HepG2 (cell line): ENCODE results near the gene GDF7. TPM values are rescaled to one million over a fixed set of nuclear protein-coding genes. Genes with fewer than 3 reads are reported as not detected.

Experiments
- HOXA5 ChIP-seq: sonication (generic); formaldehyde crosslinking; IDR thresholded peaks from 2 replicates; pipeline ENCODE4 v1.4.0; 2020; ENCODE audit warnings: missing genetic modification reagents
- MED8 ChIP-seq: sonication (generic); formaldehyde crosslinking; IDR thresholded peaks from 2 replicates; pipeline ENCODE4 v1.8.1; 2023; ENCODE audit warnings: mild to moderate bottlenecking, missing genetic modification reagents; ENCODE audit not compliant: insufficient replicate concordance
- MLXIP ChIP-seq: sonication (generic); formaldehyde crosslinking; IDR thresholded peaks from 2 replicates; pipeline ENCODE4 v1.9.0; 2021; ENCODE audit warnings: missing genetic modification reagents, borderline replicate concordance
- MTF2 ChIP-seq: sonication (generic); formaldehyde crosslinking; IDR thresholded peaks from 2 replicates; pipeline ENCODE4 v1.5.0; 2020; ENCODE audit warnings: missing genetic modification reagents, borderline replicate concordance
- TFE3 ChIP-seq: IDR thresholded peaks from 2 replicates; pipeline ENCODE4 v1.6.1; 2016
- ZBTB34 ChIP-seq: sonication (generic); formaldehyde crosslinking; IDR thresholded peaks from 2 replicates; pipeline ENCODE4 v1.8.0; 2022; ENCODE audit warnings: mild to moderate bottlenecking, missing genetic modification reagents
- ZNF263 ChIP-seq: sonication (generic); formaldehyde crosslinking; IDR thresholded peaks from 2 replicates; pipeline ENCODE4 v1.4.0; 2020; ENCODE audit warnings: missing genetic modification reagents
- ZNF75D ChIP-seq: sonication (generic); formaldehyde crosslinking; IDR thresholded peaks from 2 replicates; pipeline ENCODE4 v1.8.1; 2023; ENCODE audit warnings: missing genetic modification reagents, mild to moderate bottlenecking, borderline replicate concordance
- polyA plus RNA-seq, 8 experiments: library from polyadenylated mRNA; depleted of rRNA in 3 of 8; stranded (reverse) in 7 of 8; unstranded in 1 of 8; fragments of >200 nt; fragmentation: Illumina TruSeq in 4 of 8; extraction: Trizol in 4 of 8; gene quantifications; 2 replicates each; pipeline versions ENCODE4 v1.2.1 to v1.2.3, GENCODE V29; 2011 to 2016; ENCODE audit warnings: low read depth in 4 of 8, missing spikeins in 1 of 8, mixed read lengths in 1 of 8; ENCODE audit not compliant: insufficient read depth in 1 of 8
- total RNA-seq, 5 experiments: library from RNA; depleted of rRNA; stranded (reverse); fragments of >200 nt; fragmentation: Illumina TruSeq; extraction: Trizol; gene quantifications; 2 replicates each; pipeline ENCODE4 v1.2.3, GENCODE V29; 2016; ENCODE audit warnings: low read depth in 1 of 5
- TF ChIP-seq, protein P1 (sequence below): sonication (generic); formaldehyde crosslinking; IDR thresholded peaks from 2 replicates; pipeline ENCODE4 v1.4.0; 2020; ENCODE audit warnings: missing genetic modification reagents
- TF ChIP-seq, protein P2 (sequence below): sonication (generic); formaldehyde crosslinking; IDR thresholded peaks from 2 replicates; pipeline ENCODE4 v1.4.0; 2020; ENCODE audit warnings: missing genetic modification reagents, low read depth, mild to moderate bottlenecking, borderline replicate concordance
- TF ChIP-seq, protein P3 (sequence below): sonication (generic); formaldehyde crosslinking; IDR thresholded peaks from 2 replicates; pipeline ENCODE4 v1.4.0; 2020; ENCODE audit warnings: missing genetic modification reagents, borderline replicate concordance

Gene GDF7
- total and polyA plus RNA-seq, 2 of the 13 experiments (the other 11 are each of a cell fraction or from before 2014, with no cell fraction given) = 1.6 to 15.0 TPM

DNA sequence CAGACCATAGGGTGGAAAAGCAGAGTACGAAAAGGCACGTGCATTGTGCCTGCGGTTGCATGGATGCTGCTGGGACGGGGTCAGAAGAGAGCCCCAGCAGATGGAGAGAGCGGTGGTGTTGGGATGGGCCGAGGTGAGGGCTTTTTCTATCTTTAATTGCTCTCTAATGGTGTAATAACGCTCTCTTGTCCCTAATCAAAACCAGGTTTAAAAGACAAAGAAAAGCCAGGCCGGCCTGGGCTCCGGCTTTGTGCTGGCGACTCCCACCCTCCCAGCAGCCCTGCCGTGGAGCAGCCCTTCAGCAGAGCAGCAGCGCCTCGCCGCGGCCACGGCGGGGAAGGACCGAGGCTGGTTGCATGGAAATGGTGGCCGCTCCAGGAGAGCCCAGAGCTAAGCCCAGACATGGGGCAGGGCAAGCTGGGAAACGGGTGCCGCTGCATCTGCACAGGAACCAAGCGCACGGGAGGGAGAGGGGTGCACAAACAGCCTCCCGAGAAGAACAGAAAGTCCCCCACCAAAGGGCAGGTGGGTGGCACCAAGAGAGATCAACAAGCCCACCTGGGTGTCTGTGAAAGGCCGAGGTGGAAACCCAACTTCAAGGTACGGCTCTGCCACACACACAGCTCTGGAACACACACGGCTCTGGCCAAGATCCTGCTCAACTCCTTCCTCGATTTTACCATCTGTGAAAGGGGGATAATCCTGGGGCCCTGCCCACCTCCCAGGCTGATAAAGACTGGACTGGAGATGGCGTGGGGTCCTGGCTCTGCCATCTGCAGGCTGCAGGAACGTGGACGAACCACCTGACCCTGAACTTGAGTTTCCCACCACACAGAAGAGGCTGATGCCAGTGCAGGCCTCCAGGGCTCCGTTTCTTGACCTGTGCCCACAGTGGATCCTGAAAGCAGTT is 31.0 kb upstream of the GDF7 start (continued):
- TF ChIP-seq ZBTB34 (CRISPR knock-in tag) = no peak
- TF ChIP-seq HOXA5 = no peak
- TF ChIP-seq MTF2 = peak; percentile 84; the same call in 1 of the 2 replicates
- TF ChIP-seq, protein P1, sequence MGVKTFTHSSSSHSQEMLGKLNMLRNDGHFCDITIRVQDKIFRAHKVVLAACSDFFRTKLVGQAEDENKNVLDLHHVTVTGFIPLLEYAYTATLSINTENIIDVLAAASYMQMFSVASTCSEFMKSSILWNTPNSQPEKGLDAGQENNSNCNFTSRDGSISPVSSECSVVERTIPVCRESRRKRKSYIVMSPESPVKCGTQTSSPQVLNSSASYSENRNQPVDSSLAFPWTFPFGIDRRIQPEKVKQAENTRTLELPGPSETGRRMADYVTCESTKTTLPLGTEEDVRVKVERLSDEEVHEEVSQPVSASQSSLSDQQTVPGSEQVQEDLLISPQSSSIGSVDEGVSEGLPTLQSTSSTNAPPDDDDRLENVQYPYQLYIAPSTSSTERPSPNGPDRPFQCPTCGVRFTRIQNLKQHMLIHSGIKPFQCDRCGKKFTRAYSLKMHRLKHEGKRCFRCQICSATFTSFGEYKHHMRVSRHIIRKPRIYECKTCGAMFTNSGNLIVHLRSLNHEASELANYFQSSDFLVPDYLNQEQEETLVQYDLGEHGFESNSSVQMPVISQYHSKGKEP (CRISPR knock-in tag) = peak; percentile 53; the same call in 1 of the 2 replicates
- TF ChIP-seq, protein P2, sequence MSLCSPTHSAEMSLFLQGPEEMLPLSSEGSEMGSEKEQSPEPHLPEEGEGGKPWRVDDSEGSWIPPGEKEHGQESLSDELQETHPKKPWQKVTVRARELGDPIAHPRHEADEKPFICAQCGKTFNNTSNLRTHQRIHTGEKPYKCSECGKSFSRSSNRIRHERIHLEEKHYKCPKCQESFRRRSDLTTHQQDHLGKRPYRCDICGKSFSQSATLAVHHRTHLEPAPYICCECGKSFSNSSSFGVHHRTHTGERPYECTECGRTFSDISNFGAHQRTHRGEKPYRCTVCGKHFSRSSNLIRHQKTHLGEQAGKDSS (CRISPR knock-in tag) = peak; percentile 95
- TF ChIP-seq, protein P3, sequence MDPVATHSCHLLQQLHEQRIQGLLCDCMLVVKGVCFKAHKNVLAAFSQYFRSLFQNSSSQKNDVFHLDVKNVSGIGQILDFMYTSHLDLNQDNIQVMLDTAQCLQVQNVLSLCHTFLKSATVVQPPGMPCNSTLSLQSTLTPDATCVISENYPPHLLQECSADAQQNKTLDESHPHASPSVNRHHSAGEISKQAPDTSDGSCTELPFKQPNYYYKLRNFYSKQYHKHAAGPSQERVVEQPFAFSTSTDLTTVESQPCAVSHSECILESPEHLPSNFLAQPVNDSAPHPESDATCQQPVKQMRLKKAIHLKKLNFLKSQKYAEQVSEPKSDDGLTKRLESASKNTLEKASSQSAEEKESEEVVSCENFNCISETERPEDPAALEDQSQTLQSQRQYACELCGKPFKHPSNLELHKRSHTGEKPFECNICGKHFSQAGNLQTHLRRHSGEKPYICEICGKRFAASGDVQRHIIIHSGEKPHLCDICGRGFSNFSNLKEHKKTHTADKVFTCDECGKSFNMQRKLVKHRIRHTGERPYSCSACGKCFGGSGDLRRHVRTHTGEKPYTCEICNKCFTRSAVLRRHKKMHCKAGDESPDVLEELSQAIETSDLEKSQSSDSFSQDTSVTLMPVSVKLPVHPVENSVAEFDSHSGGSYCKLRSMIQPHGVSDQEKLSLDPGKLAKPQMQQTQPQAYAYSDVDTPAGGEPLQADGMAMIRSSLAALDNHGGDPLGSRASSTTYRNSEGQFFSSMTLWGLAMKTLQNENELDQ (CRISPR knock-in tag) = no peak; the same call in 1 of the 2 replicates
- no peak for TF ChIP-seq MLXIP (CRISPR knock-in tag)
- peak; percentile 67; the same call in 1 of the 2 replicates for TF ChIP-seq ZNF263 (CRISPR knock-in tag)
- TF ChIP-seq ZNF75D (CRISPR knock-in tag) = 0 out of 2 replicates have a peak, but pooled peaks have one; percentile 78
- no peak for TF ChIP-seq MED8 (CRISPR knock-in tag)
- TF ChIP-seq TFE3 (CRISPR knock-in tag) = peak; percentile 36; the same call in 1 of the 2 replicates
